NCI-H2107 treated with DMSO at 0.1 percent for 48 hours (cell line): ENCODE data around the gene CCR5AS.
A peak's percentile ranks its signal among the peaks of the same experiment; 100 is the strongest.
"Not testable (repeated sequence)": the region's sequence is repeated elsewhere in the genome, so short reads cannot be mapped to it uniquely, and the experiment has no call there.

Source experiments
- DNase-seq: peaks from one replicate; lab custom pipeline; 2025; ENCODE audit not compliant: unreplicated experiment; lab: John Stamatoyannopoulos, UW

The CCR5AS gene

DNA sequence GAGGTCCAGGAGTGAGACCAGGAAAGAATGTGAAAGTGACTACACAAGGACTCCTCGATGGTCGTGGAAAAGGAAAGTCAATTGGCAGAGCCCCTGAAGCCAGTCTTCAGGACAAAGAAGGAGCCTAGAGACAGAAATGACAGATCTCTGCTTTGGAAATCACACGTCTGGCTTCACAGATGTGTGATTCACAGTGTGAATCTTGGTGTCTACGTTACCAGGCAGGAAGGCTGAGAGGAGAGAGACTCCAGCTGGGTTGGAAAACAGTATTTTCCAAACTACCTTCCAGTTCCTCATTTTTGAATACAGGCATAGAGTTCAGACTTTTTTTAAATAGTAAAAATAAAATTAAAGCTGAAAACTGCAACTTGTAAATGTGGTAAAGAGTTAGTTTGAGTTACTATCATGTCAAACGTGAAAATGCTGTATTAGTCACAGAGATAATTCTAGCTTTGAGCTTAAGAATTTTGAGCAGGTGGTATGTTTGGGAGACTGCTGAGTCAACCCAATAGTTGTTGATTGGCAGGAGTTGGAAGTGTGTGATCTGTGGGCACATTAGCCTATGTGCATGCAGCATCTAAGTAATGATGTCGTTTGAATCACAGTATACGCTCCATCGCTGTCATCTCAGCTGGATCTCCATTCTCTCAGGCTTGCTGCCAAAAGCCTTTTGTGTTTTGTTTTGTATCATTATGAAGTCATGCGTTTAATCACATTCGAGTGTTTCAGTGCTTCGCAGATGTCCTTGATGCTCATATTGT is 47.0 kb downstream of the CCR5AS start:
- peak; percentile 77 for DNase-seq

DNA sequence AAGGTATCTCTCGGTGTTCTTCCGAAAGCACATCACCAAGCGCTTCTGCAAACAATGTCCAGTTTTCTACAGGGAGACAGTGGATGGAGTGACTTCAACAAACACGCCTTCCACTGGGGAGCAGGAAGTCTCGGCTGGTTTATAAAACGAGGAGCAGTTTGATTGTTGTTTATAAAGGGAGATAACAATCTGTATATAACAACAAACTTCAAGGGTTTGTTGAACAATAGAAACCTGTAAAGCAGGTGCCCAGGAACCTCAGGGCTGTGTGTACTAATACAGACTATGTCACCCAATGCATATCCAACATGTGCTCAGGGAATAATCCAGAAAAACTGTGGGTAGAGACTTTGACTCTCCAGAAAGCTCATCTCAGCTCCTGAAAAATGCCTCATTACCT is 48.4 kb downstream of the CCR5AS start:
- no peak for DNase-seq

DNA sequence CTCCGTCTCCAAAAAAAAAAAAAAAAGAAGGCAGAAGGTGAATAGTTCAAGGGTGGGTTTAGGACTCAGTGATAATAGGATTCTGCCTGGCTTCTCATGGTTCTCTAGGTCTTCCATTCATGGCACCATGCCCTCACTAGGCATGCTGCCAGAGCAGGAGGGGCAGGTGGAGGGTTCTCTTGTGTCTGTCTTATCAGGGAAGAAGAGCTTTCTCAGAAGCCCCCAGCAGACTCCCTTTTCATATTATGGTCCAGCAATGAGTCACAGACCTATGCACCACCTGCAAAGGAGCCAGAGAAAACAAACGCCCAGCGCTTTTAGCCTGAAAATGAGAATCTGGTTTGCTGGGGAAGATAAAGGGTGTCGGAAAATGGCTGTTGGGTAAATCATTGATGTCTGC is 50.0 kb downstream of the CCR5AS start:
- DNase-seq, result no peak

DNA sequence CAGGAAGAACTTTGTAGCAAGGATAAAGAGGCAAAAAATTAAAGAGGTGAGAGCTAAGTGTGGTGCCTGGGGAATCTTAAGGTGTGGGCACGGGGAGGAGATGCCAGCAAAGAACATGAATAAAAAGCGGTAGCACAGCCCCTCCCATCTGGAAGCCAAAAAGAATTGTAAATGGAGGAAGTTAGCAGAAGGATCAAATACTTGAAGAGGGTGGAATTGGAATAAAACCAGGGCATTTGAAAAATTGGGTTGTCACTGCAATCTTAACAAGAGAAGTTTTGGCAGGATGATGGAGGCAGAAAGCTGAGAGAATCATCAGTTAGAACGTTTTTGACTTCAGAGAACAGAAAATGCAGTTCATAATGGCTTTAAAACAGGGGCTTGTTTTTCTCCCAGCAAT is 50.6 kb downstream of the CCR5AS start:
- DNase-seq, result no peak

DNA sequence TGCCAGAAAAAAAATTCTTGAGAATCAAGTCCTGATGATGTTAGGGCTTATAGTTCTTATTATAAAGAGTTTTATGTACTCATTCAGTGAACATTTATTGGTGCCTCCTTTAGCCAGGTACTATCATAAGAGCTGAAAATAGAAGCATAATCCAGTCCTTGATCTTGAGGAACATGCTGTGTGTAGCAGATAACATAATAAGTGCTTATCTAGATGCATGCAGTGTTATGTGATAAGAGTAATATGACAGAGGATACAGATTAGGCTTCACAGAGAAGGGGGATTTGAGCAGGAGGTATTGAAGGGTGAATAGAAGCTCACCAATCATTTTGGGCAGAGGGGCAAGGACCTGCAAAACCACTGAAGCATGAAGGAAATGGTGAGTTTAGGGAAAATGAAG is 51.9 kb downstream of the CCR5AS start:
- DNase-seq, result no peak

DNA sequence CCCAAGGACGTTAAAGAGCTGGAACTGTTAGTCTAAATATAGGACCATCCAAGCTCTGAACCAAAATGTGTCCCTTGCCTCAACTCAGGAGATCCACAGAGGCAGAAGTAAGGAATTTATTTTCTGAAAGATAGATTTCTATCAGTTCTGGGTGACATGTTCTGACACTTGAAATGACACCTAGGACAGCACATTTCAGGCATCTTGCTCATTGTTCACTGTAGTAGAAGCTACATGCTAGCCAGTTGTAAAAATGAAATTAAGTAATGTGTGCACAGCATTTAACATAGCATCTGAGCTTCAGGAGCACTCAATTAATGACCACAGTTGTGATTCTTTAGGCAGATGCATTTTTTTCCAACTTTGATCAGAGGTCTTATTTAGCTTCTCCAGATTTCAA is 52.4 kb downstream of the CCR5AS start:
- no peak for DNase-seq

DNA sequence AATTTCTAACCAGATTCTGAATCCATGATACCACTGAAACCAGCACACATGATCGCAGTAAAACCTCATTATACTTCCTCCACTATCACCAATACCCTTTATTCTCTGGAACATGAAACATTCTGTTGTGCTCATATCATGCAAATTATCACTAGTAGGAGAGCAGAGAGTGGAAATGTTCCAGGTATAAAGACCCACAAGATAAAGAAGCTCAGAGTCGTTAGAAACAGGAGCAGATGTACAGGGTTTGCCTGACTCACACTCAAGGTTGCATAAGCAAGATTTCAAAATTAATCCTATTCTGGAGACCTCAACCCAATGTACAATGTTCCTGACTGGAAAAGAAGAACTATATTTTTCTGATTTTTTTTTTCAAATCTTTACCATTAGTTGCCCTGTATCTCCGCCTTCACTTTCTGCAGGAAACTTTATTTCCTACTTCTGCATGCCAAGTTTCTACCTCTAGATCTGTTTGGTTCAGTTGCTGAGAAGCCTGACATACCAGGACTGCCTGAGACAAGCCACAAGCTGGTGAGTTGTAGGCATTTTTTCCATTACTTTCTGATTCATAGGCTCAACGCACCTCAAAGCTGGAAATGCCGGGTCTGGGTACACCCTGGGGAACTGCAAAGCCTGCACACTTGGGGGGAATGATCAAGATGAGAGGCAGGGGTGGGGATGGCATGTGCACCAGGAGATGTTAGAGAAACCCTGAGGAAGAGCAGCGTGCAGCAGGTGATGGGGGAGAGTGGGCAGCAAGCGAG is 53.0 kb downstream of the CCR5AS start, which contains the start of gene CCR2:
TSS of gene CCR2 (plus strand) at position 465 of the 764 bp plus-strand sequence. CDS start 3,417 bp downstream, outside the sequence.
- no peak for DNase-seq

DNA sequence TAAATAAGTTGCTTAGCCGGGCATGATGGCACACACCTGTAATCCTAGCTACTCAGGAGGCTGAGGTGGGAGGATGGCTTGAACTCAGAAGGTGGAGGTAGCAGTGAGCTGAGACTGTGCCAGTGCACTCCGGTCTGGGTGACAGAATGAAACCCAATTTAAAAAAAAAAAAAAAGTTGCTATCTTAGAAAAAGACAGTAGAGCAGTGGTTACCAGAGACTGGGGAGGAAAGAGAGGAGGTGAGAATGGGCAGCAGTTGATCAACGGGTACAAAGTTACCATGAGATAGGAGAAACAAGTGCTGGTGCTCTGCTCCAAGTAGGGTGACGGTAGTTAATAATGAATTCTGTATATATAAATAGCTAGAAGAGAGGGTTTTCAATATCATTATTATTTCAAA is 53.8 kb downstream of the CCR5AS start:
- DNase-seq, result no peak

DNA sequence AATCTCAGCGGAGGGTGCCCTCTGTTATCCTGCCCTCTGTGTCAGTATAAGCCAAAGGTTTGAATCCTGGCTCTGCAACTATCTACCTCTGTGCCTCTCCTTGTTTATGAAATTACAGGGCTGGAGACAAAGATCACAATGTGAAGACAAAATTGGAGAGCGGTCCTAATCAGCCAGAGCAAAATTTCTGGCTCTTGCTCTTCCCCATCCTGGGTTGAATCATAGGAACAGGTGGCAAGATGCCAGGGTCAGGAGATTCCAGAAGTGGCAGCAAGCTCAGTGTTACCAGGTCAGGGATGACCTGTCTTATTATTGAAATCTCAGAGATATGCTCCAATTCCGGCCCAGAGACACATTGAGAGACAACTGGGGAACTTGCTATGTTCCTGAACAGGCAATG is 55.2 kb downstream of the CCR5AS start:
- no peak for DNase-seq

DNA sequence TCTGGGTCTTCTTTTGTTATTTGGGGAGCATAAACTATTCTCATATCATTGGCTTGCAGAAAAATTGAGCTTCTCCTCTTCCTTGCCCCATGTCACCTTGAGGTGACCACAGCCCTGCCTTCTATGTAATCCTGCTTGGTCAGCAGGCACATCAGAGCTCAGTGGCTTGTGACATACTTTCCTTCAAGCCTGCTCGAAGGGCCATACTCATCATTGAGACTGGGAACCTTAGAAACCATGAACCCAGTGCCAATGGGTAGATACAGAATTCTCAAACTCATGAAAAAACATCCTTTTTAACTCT is 56.7 kb downstream of the CCR5AS start:
- no peak for DNase-seq

DNA sequence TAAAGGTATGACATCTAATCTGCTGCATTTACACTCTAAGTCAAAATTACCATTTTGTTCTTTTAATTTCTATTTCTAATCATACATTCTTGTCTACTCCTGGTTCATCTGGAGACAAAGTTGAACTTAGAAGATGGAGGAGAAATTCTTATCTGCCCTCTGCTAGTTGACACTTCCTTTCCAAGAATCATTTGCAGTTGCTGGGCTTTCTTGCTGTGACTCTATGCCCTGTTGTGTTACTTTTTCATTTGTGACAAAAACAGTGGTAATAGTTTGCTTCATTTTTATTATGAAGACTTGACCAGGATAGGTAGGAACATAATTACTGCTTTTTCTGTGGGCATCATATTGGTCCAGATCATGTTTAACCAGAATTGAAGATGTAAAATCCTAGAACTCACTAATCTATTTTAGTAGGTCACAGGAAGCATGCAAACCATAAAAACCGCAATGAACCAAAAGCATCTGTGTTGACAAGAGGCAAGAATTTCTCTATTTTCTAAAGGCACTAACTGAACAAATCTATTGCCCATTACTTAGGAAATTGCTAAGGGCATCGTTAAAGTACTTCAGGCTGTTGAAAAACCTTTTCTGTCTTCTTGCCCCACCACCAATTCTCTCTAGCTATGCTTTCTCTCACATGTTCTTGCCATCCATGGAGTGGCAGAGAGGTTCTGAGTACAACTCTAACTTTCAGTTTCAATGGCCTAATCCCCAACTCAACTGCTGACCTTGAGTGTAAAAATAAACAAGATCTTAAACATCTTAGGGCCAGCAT is 57.2 kb downstream of the CCR5AS start:
- DNase-seq, result no peak

DNA sequence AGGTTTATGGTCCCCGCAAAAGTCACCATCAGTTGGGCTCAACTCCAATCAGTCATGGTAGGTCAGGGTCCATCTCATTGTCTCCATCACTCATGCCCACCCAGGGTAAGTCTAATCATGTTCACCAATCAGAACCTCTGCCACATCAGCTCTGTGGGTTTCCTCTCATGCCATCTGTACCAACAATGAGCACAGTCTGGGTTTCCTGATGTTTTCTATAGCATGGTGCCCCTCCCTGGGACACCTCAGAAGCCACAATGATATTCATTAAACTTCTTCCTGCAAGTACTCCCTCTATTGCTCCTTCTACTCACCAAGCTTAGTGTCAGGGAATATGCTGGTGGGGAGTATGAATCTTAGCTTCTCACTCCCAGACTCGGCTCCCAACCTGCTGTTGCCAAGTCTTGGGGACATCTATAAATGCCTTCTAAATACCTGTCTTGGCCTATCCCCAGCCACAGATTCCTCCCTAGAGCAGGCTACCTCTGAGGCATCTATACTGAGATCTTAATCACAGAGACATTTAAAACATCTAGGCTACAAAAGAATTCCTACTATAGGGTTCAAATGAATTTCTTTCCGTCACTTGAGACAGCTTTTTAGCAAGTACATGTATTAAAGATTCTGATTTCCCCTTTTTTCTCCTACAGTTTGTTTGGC is 57.9 kb downstream of the CCR5AS start:
- DNase-seq, result no peak

DNA sequence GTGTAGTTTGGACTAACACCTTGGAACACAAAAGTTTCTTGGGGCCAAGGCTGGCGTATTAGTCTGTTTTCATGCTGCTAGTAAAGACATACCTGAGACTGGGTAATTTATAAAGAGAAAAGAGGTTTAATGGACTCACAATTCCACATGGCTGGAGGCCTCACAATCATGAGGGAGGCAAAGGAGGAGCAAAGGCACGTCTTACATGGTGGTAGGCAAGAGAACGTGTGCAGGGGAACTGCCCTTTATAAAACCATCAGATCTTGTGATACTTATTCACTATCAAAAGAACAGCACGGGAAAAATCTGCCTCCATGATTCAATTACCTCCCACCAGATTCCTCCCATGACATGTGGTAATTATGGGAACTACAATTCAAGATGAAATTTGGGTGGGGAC is 62.4 kb downstream of the CCR5AS start:
- DNase-seq, result no peak

DNA sequence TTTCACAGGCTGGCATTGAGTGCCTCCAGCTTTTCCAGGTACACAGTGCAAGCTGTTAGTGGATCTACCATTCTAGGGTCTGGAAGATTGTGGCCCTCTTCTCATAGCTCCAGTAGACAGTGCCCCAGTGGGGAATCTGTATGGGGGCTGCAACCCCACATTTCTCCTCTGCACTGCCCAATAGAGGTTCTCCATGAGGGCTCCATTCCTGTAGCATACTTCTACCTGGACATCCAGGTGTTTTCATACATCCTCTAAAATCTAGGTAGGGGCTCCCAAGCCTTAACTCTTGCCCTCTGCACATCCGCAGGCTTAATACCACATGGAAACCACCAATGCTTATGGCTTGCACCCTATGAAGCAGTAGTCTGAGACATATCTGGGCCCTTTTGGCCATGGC is 68.0 kb downstream of the CCR5AS start:
- no peak for DNase-seq

DNA sequence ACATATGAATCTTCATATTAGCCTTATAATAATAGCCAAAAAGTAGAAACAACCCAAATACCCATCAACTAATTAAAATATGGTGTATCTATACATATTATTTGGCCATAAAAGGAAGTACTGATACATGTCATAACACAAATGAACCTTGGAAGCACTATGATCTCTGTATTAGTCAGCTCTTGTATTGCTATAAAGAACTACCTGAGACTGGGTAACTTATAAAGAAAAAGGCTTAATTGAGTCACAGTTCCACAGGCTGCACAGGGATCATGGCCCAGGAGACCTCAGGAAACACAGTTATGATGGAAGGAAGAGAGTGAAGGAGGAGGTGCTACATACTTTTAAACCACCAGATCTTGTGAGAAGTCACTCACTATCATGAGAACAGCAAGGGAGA is 69.0 kb downstream of the CCR5AS start:
- no peak for DNase-seq

DNA sequence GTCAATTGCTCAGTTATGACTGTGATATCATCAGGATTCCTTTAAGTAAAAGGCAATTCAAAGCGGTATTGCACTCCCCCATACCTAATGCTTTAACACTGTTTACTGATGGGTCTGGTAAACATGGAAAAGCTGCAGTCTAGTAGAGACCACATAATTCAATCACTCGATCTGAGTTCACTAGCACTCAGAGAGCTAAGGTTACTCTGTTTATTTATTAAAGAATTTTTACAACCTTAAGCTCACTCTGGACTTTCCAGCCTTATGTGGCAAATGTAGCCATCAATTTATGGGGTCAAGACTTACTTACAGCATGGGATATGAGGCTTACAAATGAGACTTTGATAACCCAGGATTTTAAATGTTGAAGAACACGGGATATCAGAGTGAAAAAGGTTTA is 71.3 kb downstream of the CCR5AS start:
- DNase-seq, result no peak

DNA sequence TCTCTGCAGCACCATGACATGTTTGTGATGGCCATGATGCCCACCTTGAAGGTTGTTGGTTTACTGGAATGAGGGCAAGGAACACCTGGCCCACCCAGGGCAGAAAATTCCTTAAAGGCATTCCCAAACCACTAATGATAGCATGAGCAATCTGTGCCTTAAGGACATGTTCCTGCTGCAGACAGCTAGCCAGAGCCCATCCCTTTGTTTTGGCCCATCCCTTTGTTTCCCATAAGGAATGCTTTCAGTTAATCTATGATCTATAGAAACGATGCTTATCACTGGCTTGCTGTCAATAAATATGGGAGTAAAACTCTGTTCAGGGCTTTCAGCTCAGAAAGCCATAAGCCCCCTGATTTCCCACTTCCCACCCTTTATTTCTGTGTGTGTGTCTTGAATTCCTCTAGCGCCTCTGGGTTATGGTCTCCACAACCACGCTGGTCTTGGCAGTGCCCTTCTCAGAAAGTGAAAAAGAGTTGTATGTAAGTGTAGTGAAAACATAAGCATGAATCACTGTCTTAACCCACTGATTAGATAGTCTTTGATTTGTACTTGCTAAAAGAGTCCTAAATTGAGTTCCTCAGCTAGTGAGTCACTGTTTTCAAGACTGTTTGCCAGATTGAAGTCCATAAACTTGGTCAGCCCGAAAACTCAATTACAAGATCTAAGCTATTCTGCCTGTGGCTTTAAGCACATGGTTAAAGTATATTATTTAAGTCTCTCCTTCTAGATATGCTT is 72.0 kb downstream of the CCR5AS start:
- no peak for DNase-seq

DNA sequence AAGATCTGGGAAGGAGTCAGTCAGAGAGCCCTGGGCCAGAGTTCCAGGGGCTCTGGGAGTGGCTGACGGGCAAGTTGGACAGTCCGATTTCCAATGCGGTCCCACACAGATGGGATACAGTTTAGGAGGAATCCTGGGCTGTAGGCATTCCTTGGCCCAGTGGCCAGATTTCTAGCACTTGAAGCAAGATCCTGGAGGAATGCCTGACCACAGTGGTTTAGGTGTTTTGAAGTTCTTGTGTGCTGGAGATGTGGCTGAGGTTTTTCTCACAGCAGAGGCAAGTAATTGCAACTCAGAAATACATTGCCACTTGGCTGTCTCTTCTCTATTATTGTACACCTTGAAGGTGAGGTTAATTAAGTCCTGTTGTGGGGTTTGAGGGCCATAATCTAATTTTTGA is 76.2 kb downstream of the CCR5AS start:
- DNase-seq, result not testable (repeated sequence)

DNA sequence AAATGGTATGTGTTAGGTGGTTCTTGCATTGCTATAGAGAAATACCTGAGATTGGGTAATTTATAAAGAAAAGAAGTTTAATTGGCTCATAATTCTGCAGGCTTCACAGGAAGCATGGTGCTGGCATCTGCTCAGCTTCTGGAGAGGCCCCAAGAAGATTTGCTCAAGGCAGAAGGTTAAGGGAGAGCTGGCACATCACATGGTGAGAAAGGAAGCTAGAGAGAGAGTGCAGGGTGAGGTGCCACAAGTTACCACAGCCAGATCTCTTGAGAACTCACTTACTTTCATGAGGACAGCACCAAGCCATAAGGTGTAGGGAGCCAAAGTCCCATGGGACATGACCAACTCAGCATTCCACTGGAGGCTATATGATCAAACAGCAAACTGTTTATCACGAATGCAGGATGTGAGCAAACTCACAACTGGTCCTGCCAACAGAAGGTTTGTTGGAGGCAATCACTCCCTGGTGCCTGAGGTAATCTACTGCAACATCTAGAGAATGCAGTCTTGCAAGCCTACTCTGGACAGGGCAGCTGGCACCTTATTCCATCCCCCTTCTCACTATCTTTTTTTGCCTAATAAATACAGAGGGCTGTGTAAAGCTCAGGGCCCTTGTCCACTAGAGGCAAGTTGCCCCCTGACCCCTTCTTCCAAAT is 81.1 kb downstream of the CCR5AS start:
- DNase-seq, result no peak

DNA sequence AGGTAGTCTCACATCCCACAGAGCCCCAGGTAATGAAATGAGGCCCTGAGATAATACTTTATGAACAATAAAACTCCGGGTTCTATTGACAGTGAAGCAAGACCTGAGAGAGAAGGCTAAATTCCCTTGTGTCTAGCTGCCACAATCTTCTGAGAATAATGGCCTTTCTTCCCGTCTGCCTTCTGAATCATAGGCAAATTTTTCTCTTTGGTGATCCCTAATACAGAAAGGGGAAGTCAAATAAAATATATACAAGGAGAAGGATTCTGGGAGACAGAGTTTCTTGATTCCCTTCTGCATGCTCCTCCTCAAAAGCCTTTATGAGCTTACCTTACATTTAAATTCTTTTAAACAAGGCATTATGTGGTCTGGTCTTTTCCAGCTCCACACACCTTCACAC is 82.8 kb downstream of the CCR5AS start:
- DNase-seq, result no peak
